Colon (tissue), 2 donors: Measurements from ENCODE around the gene MYO7A.

Experiments
- FAIRE-seq: peaks from 2 replicates; lab custom pipeline; 2012; peaks lifted over from hg19 to GRCh38; lab: Jason Lieb, UNC
- donor health status: control.
- donor health status: control.

Gene MYO7A

DNA sequence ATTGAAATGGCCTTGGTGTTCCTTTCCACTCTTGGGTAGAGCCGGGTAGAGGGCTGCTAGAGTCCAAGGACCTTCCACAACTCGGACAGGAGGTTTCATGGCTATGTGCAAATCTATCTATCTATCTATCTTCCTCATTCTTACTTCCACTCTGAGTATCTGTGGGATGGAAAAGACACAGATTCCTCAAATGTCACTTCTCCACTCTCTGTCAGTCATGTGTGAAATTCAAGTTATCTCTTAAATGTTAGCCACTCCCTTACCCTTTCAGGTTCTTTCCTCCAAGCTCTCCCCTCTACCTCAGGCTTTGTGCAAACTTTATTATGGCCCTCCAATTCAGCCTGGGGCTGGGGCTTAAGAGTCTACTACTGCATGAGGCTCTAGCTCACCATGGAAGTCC is 89.1 kb downstream of the MYO7A start:
- FAIRE-seq, result no peak

DNA sequence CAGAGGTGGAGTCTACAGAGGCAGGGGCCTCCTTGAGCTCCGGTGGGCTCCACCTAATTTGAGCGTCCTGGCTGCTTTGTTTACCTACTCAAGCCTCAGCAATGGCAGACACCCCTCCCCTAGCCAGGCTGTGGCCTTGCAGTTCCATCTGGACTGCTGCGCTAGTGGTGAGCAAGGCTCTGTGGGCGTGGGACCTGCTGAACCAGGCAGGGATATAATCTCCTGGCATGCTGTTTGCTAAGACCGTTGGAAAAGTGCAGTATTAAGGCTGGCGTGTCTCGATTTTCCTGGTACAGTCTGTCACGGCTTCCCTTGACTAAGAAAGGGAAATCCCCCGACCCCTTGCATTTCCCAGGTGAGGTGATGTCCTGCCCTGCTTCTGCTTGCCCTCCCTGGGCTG is 95.8 kb downstream of the MYO7A start:
- FAIRE-seq, result no peak

DNA sequence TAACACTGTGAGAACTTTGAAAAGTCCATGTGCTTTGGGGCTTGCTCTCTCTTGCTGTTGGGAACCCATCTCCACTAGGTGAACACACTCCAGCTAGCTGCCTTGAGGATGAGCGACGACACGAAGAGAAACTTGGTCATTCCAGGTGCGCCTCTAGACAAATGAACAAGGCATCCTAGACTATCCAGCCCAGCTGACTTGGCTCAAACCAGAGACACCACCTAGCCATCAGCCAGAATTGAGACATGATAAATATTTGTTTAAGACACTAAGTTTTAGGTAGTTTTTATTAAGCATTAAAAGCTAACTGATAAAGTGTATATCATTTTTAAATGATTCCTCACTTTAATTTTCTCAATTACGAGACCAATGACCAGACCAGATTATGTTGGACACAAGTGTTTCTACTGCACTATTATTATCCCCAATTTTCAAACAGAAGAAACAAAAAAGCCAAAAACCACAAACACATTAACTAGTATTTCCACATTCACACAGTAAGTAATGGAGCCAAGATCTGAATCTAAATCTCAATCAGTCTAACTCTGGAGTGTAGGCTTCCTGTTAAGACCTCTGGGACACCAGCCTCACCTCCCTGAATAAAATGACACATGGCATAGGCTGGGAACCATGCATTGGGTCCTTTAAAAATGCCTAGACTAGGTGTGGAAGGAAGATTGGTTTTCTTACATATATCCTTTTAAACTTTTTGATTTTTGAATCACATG is 103.0 kb downstream of the MYO7A start:
- no peak for FAIRE-seq

DNA sequence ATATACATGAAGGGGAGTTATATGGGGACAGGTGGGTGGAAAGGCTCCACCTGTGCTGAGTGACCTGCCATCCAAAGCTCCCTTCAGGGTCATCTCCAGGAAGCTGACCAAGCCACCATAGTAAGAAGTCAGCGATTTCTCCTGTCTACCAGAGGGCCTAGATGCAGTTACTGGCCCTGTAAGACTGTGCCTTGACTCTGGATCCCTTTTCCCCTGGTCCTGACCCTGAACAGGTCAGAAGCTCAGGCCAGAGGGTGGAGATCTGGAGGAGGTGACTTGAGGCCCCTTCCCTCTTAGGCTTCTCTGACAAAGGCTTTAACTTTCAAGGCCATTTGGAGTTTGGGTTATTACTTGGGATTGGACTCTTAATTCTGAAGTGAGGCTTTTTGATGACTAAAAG is 103.8 kb downstream of the MYO7A start:
- no peak for FAIRE-seq

DNA sequence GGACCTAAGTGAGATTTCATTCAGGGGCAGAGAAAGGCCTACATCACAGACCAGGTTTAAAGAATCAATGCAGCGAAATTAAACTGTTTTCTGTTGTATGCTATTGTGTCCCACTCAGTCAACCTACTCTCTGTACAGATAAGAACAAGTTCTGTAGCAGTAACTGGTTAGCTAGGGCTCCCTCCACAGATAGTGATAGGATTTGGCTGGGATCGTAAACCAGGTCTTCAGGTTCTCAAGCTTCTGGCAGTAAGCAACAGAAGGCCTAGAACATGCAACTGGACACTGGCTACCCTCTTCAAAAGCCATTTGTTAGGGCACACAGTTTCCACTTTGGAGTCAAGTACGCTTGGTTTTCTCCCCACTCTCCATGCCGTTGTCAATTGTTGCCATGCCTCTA is 104.2 kb downstream of the MYO7A start:
- FAIRE-seq, result no peak

DNA sequence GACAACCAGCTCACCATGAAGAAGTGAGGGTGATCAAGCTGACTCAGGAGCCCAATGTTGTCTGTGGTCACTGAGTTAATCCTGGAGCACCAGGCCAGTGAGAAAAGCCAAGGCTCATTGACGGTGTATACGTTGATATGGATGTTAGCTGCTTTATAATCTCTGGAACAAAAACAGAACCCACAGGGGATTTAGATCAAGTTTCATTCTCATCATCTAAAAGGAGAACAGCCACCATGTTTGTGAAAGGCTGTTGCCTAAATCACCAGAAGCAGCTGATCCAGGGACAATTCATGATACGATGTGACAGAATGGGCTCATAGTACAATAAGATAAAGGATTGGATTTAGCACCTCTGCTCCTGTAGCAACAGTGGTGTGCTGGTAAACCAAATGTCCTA is 105.0 kb downstream of the MYO7A start:
- no peak for FAIRE-seq

DNA sequence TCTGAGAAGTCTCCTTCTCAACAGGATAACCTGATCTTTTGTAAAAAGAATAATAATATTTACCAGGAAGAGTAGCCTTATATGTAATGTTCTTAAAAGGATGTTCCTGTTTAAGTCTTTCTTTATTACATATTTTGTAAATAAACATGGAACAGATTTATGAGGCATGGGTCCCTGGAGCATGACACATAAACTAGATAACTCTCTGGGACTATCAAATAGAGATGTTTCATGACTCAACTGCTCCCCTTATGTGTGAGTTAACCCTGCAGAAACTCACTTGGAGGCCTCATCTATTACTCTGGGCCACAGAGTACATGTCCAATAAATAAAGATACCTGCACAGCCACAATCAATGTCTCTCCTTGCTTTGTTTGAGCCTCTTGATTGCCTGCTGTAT is 108.9 kb downstream of the MYO7A start:
- FAIRE-seq, result no peak

DNA sequence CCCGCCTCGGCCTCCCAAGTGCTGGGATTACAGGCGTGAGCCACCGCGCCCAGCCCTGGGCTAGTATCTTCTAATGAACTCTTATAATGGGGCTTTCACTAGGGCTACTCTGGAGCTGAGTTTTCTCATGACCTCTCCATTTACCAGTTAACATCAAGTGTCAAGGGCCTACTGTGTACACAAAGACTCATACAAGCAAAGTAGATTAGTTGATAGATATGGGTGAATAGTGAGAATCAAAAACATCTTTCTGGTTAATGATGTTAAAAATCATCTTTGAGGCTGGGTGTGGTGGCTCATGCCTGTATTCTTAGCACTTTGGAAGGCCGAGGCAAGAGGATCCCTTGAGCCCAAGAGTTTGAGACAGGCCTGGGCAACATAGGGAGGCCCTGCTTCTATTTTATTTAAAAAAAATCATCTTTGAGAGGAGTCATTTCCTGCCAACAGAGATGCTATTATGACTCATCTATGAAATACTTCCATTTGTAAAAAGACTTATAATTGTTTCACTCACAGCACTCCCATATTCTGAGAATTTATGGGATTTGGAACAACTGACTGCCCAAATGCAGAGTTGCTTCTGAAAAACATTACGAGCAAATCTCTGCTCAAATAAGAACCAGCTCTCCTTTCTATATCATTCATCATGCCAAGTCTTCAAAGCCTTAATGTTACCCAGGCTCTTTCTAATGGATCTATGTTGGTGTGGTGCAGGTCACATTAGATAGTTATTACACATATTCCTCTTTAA is 116.4 kb downstream of the MYO7A start:
- no peak for FAIRE-seq

DNA sequence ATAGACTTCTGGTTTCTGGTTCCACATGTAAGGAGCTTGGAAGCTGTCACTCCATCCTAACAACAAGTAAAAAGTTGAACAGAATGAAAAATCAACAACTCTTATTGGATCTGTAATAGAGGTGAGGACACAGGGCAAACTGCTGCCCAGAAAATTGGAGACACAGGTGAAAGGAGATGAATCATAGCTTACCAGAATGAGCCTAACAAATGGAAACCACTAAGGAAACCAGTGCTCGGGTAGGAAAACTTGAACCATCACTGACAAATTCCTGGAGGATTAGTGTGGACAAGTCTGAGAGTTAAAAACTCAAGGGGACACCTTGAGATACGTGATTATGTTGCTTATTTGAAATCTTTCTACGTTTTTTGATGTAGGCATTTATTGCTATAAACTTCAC is 121.4 kb downstream of the MYO7A start:
- no peak for FAIRE-seq

DNA sequence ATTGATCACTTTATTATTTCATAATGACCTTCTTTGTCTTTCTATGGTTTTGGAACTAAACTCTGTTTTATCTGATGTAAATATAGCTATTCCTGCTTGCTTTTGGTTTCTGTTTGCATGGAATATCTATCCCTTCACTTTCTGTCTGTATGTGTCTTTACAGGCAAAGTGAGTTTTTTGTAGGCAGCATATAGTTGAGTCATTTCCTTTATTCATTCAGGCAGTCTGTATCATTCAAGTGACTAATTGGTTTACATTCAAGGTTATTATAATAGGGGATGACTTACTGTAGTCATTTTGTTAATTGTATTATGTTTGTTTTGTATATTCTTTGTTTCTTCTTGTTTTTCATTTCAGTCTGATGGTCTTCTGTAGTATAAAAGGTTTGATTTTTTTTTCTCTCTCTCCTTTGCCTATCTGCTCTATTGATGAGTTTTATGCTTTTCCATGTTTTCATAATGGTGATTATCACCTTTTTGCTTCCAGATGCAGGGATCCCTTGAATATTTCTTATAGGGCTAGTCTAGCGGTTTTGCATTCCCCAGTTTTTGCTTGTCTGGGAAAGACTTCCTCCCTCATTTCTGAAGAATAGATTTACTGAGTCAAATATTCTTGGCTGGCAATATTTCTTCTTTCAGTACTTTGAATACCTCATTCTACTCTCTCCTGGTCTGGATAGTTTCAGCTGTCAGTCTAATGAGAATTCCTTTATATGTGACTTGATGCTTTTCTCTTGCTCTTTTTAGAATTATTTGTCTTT is 123.0 kb downstream of the MYO7A start:
- FAIRE-seq, result no peak

DNA sequence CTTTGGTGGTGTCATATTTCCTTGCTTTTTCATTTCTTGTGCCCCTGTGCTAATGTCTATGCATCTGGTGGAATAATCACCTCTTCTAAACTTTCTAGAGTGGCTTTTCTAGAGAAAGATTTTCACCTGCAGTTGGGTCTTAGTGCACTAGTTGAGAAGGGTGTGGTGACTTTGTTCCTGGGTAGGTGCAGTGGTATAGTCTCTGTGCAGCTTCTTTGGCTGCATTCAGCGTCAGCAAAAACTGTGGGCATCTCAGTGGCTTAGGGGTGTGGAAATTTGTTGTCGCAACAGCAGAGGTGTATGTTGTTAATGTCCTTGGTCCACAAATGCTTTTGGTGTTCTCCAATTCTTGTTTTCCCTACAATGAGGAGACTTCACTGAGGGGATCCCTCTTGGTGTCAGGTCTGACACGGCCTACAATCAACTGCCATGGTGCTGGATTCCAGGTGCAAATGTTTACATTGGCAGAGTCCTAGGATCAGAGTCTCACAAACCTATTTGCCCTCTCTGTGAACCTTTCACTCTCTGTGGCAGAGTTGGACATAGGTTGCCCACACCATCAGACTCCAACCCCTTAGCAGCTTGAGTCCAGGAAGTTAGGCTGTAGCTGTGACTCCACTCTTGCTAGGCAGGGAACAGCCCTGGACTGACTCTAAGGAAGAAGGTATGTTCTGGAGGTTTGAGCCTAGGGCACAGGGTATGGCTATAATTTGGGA is 124.7 kb downstream of the MYO7A start:
- FAIRE-seq, result no peak

DNA sequence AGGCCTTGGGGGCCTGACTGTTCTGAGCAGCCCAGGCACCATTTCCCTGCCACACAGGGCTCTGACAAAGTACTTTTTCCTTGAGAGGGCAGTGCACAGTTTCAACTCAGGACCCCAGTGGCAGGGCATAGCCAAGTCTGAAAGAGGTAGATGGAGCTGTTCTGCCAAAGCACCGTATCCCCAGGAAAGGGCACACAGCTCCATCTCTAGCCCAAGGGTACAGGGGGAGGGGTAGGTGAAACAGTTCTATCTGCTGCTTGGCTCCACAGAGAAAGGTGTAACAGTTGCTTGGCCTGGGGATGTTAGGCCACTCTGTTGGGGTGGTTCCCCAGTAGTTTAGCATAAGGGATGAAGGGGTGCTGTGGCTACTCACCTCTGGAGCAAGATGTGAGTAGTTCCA is 125.6 kb downstream of the MYO7A start:
- no peak for FAIRE-seq

DNA sequence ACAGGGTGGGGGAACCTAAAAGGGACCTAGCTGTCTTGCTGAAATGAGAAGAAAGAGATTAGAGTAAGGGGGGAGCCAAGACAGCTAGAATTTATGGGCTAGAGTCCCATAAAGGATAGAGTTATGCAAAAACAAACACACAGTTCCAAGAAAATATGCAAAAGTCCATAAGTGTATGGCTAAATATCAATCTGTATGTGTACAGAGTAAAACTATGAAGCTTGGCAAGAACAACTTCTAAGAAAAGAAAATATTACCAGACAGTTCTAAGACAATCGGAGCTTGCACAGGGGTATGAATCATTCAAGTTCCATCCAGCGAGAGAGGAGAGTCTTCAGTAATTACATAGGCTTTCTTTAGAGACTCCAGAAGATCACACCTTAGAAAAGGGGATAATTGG is 131.6 kb downstream of the MYO7A start:
- no peak for FAIRE-seq

DNA sequence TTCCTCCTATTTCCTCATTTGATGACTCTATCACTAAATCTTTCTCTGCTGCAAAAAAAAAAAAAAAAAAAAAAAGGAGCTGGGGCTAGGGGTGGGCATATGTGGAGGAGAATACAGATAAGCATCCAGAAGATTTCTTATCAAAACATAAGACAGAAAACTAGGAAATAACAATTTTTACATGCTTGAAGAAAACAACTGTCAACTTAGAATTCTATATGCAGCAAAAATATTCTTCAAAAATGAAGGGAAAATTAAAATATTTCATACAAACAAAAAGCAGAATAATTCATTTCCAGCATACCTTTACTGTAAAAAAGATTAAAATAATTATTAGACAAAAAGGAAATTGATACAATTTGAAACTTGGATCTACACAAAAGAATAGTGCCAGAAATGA is 134.8 kb downstream of the MYO7A start:
- FAIRE-seq, result no peak
